Adrenal gland (tissue), 5 donors: ENCODE measurements around the gene EPC1.

ENCODE experiments used
- CTCF ChIP-seq, 6 experiments: fragments of 450-650 bp in 4 of 6; fragments of 200-600 bp in 2 of 6; sonication (generic) in 1 of 6; IDR thresholded peaks; 1 replicate in 5 of 6; 2 replicates in 1 of 6; pipeline versions ENCODE4 v1.5.1 to v1.8.0; 2016 to 2021; ENCODE audit warnings: antibody characterized with exemption in 6 of 6, mild to moderate bottlenecking in 2 of 6, moderate library complexity in 1 of 6
- POLR2A ChIP-seq, 2 donors: fragments of 450-650 bp; IDR thresholded peaks; one replicate each; pipeline ENCODE4 v1.6.1; 2017; ENCODE audit warnings: antibody characterized with exemption in 2 of 2, mild to moderate bottlenecking in 2 of 2, moderate library complexity in 1 of 2
- donor health status: DM: no; HTN: no; CAD: no.

GRCh38 chr10:32360884-32361283 is 13.9 kb upstream of the EPC1 start:
- TF ChIP-seq CTCF (IDR thresholded peaks at IDR 0.05) (no peak), POLR2A (IDR thresholded peaks at IDR 0.05) (no peak)
